Left ventricle myocardium inferior (tissue), 1 donor: Measurements from ENCODE around the gene OGFOD2. TPM values are rescaled to one million over a fixed set of nuclear protein-coding genes. Genes with fewer than 3 reads are reported as not detected.

ENCODE experiments used
- DNase-seq: peaks from one replicate; pipeline ENCODE4 v3.0.0-alpha.2; 2020
- H3K27ac ChIP-seq: fragments of 200-600 bp; replicated peaks from 2 replicates; pipeline ENCODE4 v1.8.0; 2021
- H3K27me3 ChIP-seq: fragments of 200-600 bp; 2 replicates; pipeline ENCODE4 v1.8.0; 2021; ENCODE audit warnings: low read depth
- H3K36me3 ChIP-seq: fragments of 200-600 bp; 2 replicates; pipeline ENCODE4 v1.8.0; 2021
- H3K4me1 ChIP-seq: fragments of 200-600 bp; 2 replicates; pipeline ENCODE4 v1.8.0; 2021
- H3K4me3 ChIP-seq: fragments of 200-600 bp; 2 replicates; pipeline ENCODE4 v1.8.0; 2021; ENCODE audit warnings: mild to moderate bottlenecking, moderate library complexity
- H3K9me3 ChIP-seq: fragments of 200-600 bp; replicated peaks from 2 replicates; pipeline ENCODE4 v1.8.0; 2021
- intact Hi-C: fragments of 100-400 bp; cut with micrococcal nuclease; formaldehyde crosslinking; loops from one replicate; pipeline ENCODE4 v1.11.0; 2022
- total RNA-seq: library from RNA; stranded (reverse); fragmentation: NEBNext Ultra II Directional; extraction: Animal tissue kit (Norgen Biotek cat#: 25700); gene quantifications from one replicate; pipeline ENCODE4 v1.2.1, GENCODE V29; 2021
- TF ChIP-seq, protein P1 (sequence below): fragments of 200-600 bp; IDR thresholded peaks from 2 replicates; pipeline ENCODE4 v1.8.0; 2021; ENCODE audit warnings: antibody characterized with exemption, mild to moderate bottlenecking, borderline replicate concordance
- donor health status: DM: no; HTN: yes; CAD: no; lungs with severe emphysema.

Gene OGFOD2
- total RNA-seq, 1 donor from 2014 or later: 14.9 TPM

DNA sequence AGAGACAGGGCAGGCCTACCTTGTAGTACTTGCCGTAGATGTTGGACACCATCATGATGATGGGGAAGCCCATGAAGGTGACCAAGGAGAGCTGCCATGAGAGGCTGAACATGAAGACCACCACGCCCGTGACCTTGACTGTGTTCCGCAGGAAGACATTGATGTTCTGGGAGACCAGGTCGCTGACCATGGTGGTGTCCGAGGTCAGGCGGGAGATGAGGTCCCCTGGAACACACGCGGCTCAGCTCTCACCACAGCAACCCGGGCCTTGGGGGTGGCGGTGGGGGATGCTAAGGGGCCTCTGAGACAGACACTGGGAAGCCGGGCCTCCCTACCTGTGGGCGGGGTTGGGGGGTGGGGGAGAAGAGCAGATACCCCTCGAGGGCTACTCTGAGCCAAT lies 26.4 kb upstream of the OGFOD2 start:
- no peak for DNase-seq
- intact Hi-C loops: no loop called here
- Histone ChIP-seq H3K36me3 (no peaks in the 10 kb centered on the region), H3K9me3 (no peaks in the 10 kb centered on the region), H3K4me1 (peaks cover 52% of the 10 kb centered on the region), H3K27ac (no peak overlapping the region), H3K27me3 (no peaks in the 10 kb centered on the region), H3K4me3 (no peak overlapping the region)
- TF ChIP-seq, protein P1, sequence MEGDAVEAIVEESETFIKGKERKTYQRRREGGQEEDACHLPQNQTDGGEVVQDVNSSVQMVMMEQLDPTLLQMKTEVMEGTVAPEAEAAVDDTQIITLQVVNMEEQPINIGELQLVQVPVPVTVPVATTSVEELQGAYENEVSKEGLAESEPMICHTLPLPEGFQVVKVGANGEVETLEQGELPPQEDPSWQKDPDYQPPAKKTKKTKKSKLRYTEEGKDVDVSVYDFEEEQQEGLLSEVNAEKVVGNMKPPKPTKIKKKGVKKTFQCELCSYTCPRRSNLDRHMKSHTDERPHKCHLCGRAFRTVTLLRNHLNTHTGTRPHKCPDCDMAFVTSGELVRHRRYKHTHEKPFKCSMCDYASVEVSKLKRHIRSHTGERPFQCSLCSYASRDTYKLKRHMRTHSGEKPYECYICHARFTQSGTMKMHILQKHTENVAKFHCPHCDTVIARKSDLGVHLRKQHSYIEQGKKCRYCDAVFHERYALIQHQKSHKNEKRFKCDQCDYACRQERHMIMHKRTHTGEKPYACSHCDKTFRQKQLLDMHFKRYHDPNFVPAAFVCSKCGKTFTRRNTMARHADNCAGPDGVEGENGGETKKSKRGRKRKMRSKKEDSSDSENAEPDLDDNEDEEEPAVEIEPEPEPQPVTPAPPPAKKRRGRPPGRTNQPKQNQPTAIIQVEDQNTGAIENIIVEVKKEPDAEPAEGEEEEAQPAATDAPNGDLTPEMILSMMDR: no peak

DNA sequence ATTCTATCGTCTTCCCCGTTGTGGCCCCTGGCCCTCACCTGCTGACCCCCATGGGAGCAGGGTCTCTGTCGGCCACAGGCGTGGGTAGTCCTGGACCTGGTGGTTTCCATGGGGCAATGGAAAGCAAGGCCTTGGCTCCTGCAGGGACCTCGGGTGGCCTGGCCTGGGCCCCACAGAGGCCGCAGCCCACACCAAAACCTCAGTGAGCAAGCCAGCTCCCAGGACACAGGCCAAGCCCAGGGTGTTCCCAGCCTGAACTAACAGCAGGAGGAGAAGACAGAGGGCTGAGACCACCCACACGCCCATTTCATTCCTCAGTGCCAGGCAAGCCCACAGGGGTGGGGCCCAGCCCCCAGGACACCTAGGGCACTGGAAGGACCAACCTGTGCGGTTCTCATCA lies 25.6 kb upstream of the OGFOD2 start:
- H3K9me3 ChIP-seq: no peaks in the 10 kb centered on the region
- intact Hi-C loops: no loop called here

DNA sequence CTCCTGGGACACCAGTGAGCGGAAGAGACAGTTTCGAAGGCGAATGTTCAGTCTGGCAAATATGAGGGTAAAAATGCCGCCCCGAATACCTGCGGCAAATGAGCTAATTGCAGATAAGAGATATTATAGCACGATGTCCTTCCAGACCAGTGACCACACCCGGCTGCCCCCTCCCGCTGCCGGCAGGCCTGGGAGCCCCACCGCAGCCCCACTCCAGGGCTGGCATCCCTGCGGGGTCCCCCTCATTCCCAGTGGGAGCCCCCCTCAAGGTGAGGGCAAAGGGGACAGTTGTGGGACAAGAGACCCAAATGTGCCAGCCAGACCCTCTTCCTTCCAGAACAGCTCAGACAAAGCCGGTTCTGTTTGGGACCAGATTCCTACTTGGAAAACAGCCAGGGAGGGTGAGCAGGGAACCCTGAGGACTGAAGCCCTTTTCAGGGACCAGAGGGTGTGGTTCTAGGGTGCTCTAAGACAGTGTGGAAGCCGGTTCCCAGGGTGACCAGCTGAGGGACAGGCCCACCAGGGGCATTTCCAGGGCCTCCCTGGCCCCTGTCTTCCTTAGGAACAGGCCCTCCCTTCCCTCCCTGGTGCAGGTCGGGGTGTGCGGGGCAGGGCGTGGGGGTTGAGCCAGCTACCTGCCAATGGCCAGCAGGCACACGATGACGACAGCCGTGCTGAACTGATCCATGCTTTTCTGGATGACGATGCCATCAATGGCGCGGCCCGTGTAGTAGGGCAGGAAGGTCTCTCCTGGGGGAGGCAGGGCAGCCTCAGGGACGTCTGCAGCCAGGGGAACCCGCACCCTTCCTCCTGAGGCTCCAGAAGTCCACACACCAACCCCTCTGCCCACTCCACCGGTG lies 25.0 kb upstream of the OGFOD2 start:
- H3K4me3 ChIP-seq: no peak overlapping the region
- DNase-seq: no peak
- peaks cover 37% of the 10 kb centered on the region for H3K4me1 ChIP-seq
- H3K36me3 ChIP-seq: no peaks in the 10 kb centered on the region
- no peak overlapping the region for H3K27ac ChIP-seq
- intact Hi-C loops: loop anchor here (5.0 to 10.0 kb wide), 2 partner anchors 88 to 155 kb away; no protein-coding TSS in a partner anchor
- no peaks in the 10 kb centered on the region for H3K27me3 ChIP-seq
- no peaks in the 10 kb centered on the region for H3K9me3 ChIP-seq
- TF ChIP-seq, protein P1: no peak

More for the DNA sequence above, 25.6 kb upstream of the OGFOD2 start:
- TF ChIP-seq, protein P1: no peak
- no peaks in the 10 kb centered on the region for H3K27me3 ChIP-seq
- no peak overlapping the region for H3K27ac ChIP-seq
- no peak for DNase-seq
- H3K4me1 ChIP-seq: peaks cover 44% of the 10 kb centered on the region
- H3K36me3 ChIP-seq: no peaks in the 10 kb centered on the region
- H3K4me3 ChIP-seq: no peak overlapping the region

DNA sequence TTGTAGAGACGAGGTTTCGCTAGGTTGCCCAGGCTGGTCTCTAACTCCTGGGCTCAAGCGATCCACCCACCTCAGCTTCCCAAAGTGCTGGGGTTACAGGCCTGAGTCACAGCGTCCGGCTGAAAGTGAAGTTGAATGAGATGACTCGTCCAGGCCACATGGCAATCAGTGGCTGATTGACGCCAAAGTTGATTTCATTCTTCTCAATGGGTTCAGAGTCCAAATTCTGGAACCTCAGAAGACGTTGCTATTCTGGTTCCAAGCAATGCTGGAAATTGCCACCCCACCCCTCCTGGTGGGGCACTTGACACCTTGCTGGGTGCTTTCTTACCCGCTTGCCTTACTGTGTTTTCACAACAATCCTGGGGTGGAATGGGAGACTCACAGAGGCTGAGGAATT lies 23.6 kb upstream of the OGFOD2 start:
- Histone ChIP-seq H3K4me1 (peaks cover 25% of the 10 kb centered on the region), H3K4me3 (no peak overlapping the region), H3K9me3 (no peaks in the 10 kb centered on the region), H3K27ac (no peak overlapping the region), H3K27me3 (no peaks in the 10 kb centered on the region), H3K36me3 (no peaks in the 10 kb centered on the region)
- TF ChIP-seq, protein P1: no peak
- intact Hi-C loops: loop anchor here (5.0 to 10.0 kb wide), 2 partner anchors 89 to 157 kb away; no protein-coding TSS in a partner anchor
- DNase-seq: no peak

DNA sequence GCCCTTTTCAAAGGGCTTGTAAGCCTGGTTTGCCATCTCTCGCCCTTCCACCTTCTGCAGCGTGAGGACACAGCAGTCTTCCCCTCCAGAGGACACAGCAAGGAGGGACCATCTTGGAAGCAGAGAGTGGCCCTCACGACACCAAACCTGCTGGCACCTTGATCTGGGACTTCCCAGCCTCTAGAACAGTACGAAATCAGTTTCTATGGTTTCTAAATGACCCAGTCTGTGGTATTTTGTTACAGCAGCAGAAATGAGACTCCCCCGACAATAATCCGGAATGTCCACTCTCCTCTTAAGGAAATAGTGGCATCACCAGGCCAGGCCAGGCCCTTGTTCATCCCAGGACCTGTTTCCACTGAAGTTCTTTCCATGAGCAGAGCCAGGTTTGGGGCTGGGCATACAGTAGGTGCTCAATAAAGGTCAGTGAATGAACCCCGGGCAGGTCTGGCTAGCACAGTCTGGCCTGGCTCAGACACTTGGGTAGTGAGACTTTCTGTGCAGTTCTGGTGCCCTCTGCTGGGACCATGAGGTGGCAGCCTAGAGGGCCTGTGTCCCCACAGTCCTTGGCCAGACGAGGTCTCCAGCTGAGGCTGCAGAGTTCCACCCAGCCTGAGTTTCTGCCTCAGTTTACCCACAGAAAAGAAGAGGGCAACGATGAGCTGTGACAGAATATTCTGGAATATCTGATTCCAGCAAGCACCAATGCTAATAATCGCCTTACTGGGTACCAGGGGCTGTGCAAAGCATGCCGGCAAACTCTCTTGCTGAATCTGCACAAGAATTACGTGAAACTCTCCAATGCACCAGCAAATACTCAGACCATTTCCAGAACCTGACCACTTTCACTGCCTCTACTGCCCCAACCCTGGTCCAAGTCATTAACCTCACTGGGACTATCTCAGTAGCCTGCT lies 22.8 kb upstream of the OGFOD2 start:
- intact Hi-C loops: loop anchor here (5.0 to 10.0 kb wide), 2 partner anchors 90 to 157 kb away; no protein-coding TSS in a partner anchor
- no peak overlapping the region for H3K4me3 ChIP-seq

More for the DNA sequence above, 22.8 kb upstream of the OGFOD2 start:
- Histone ChIP-seq H3K9me3 (no peaks in the 10 kb centered on the region), H3K27me3 (no peaks in the 10 kb centered on the region), H3K36me3 (no peaks in the 10 kb centered on the region), H3K27ac (no peak overlapping the region), H3K4me1 (peaks cover 16% of the 10 kb centered on the region)
- DNase-seq: peak; percentile 72
- TF ChIP-seq, protein P1: peak; percentile 94
